Fibroblast of the conjunctiva (primary cell): ENCODE results near the gene ADAMTSL4.
A peak's percentile ranks its signal among the peaks of the same experiment; 100 is the strongest.

Source experiments
- DNase-seq: peaks from one replicate; pipeline ENCODE4 v3.0.0-alpha.2; 2010; ENCODE audit warnings: low read depth

ADAMTSL4 gene

GRCh38 chr1:150548632-150549495, at the start of gene ADAMTSL4:
ADAMTSL4 (plus strand) TSS chr1:150549408; CDS start chr1:150552289, 2,881 bp downstream.
- DNase-seq = no peak

- no peak for DNase-seq
These were observed 43.8 kb upstream of the ADAMTSL4 start for GRCh38 chr1:150505431-150505830.

- DNase-seq = no peak
These were observed 41.0 kb upstream of the ADAMTSL4 start, which contains the start of gene ECM1 for GRCh38 chr1:150507912-150508864. ECM1 (plus strand) TSS chr1:150508109; CDS start chr1:150508210, 101 bp downstream.

- no peak for DNase-seq
These were observed 40.2 kb upstream of the ADAMTSL4 start for GRCh38 chr1:150508982-150509381.

GRCh38 chr1:150511551-150511950, 37.7 kb upstream of the ADAMTSL4 start:
- DNase-seq = no peak

GRCh38 chr1:150511985-150512660, 37.1 kb upstream of the ADAMTSL4 start:
- DNase-seq = no peak

- DNase-seq = no peak
These were observed 36.4 kb upstream of the ADAMTSL4 start for GRCh38 chr1:150512846-150513245.

- DNase-seq = no peak
These were observed 35.8 kb upstream of the ADAMTSL4 start for GRCh38 chr1:150513351-150513791.

- no peak for DNase-seq
These were observed 34.9 kb upstream of the ADAMTSL4 start for GRCh38 chr1:150514260-150514659.

- DNase-seq = no peak
These were observed 34.3 kb upstream of the ADAMTSL4 start for GRCh38 chr1:150514913-150515327.

GRCh38 chr1:150515328-150516049, 33.7 kb upstream of the ADAMTSL4 start, which contains the start of gene FALEC:
FALEC (plus strand) TSS chr1:150515752.
- peak; percentile 96 for DNase-seq

GRCh38 chr1:150516050-150516591, 33.1 kb upstream of the ADAMTSL4 start:
- no peak for DNase-seq

- DNase-seq = no peak
These were observed 32.6 kb upstream of the ADAMTSL4 start for GRCh38 chr1:150516616-150517015.

GRCh38 chr1:150521196-150521968, 27.8 kb upstream of the ADAMTSL4 start:
- DNase-seq = no peak

GRCh38 chr1:150525348-150525747, 23.9 kb upstream of the ADAMTSL4 start:
- DNase-seq = no peak

GRCh38 chr1:150528196-150528595, 21.0 kb upstream of the ADAMTSL4 start:
- no peak for DNase-seq

- DNase-seq = peak; percentile 64
These were observed 20.2 kb upstream of the ADAMTSL4 start for GRCh38 chr1:150529017-150529416.

- DNase-seq = no peak
These were observed 18.6 kb upstream of the ADAMTSL4 start for GRCh38 chr1:150530491-150531159.

- DNase-seq = no peak
These were observed 16.3 kb upstream of the ADAMTSL4 start for GRCh38 chr1:150532860-150533259.
